DMS153 (cell line): Measurements from ENCODE around the gene AUTS2.

Experiments used
- DNase-seq: peaks from one replicate; lab custom pipeline; 2025; lab: John Stamatoyannopoulos, UW

AUTS2 gene

GRCh38 chr7:69599955-69600709, 1.9 kb downstream of the AUTS2 start:
- DNase-seq = no peak

- DNase-seq = no peak
Measured at GRCh38 chr7:69600710-69601519, 2.6 kb downstream of the AUTS2 start.

- DNase-seq = no peak
Measured at GRCh38 chr7:69602522-69602921, 4.2 kb downstream of the AUTS2 start.

GRCh38 chr7:69603351-69603750, 5.1 kb downstream of the AUTS2 start:
- DNase-seq = no peak

GRCh38 chr7:69603937-69604494, 5.7 kb downstream of the AUTS2 start:
- DNase-seq = no peak

- DNase-seq = no peak
Measured at GRCh38 chr7:69605070-69605469, 6.8 kb downstream of the AUTS2 start.

GRCh38 chr7:69605546-69605945, 7.3 kb downstream of the AUTS2 start:
- DNase-seq = no peak

- no peak for DNase-seq
Measured at GRCh38 chr7:69608049-69608448, 9.8 kb downstream of the AUTS2 start.

GRCh38 chr7:69608878-69609277, 10.6 kb downstream of the AUTS2 start:
- no peak for DNase-seq

- DNase-seq = no peak
Measured at GRCh38 chr7:69609541-69610373, 11.5 kb downstream of the AUTS2 start.

GRCh38 chr7:69610374-69611084, 12.3 kb downstream of the AUTS2 start:
- no peak for DNase-seq

- no peak for DNase-seq
Measured at GRCh38 chr7:69612981-69613380, 14.7 kb downstream of the AUTS2 start.

- no peak for DNase-seq
Measured at GRCh38 chr7:69613846-69614245, 15.6 kb downstream of the AUTS2 start.

- DNase-seq = no peak
Measured at GRCh38 chr7:69615685-69616084, 17.4 kb downstream of the AUTS2 start.

GRCh38 chr7:69617364-69617763, 19.1 kb downstream of the AUTS2 start:
- no peak for DNase-seq

GRCh38 chr7:69619054-69619453, 20.8 kb downstream of the AUTS2 start:
- DNase-seq = no peak

GRCh38 chr7:69619635-69620034, 21.4 kb downstream of the AUTS2 start:
- no peak for DNase-seq

- no peak for DNase-seq
Measured at GRCh38 chr7:69620063-69620462, 21.8 kb downstream of the AUTS2 start.

GRCh38 chr7:69620650-69621049, 22.4 kb downstream of the AUTS2 start:
- no peak for DNase-seq

GRCh38 chr7:69622014-69622835, 23.9 kb downstream of the AUTS2 start:
- DNase-seq = no peak

GRCh38 chr7:69622960-69623359, 24.7 kb downstream of the AUTS2 start:
- no peak for DNase-seq
